ENCODE measurements around the gene XPC. TPM values are rescaled to one million over a fixed set of nuclear protein-coding genes. Genes with fewer than 3 reads are reported as not detected.
"Not testable (repeated sequence)": the region's sequence is repeated elsewhere in the genome, so short reads cannot be mapped to it uniquely, and the experiment has no call there.

The XPC gene
- total RNA-seq, 1 experiment from 2014 or later: 30.2 TPM

- in situ Hi-C loops (cut with HindIII; ENCODE audit: low pct_unique_long_range_greater_than_20kb, low sequenced_read_pairs): no loop called here
- no peak for DNase-seq (ENCODE audit: low read depth)
These were observed 60.7 kb downstream of the XPC start for GRCh38 chr3:14117468-14118399.

GRCh38 chr3:14113965-14114635, 64.3 kb downstream of the XPC start:
- DNase-seq (ENCODE audit: low read depth): no peak
- in situ Hi-C loops (cut with HindIII; ENCODE audit: low pct_unique_long_range_greater_than_20kb, low sequenced_read_pairs): no loop called here

- in situ Hi-C loops (cut with HindIII; ENCODE audit: low pct_unique_long_range_greater_than_20kb, low sequenced_read_pairs): no loop called here
- DNase-seq (ENCODE audit: low read depth): no peak
These were observed 67.7 kb downstream of the XPC start for GRCh38 chr3:14110699-14111098.

- DNase-seq (ENCODE audit: low read depth); in situ Hi-C loops (cut with HindIII; ENCODE audit: low pct_unique_long_range_greater_than_20kb, low sequenced_read_pairs): not testable (repeated sequence)
These were observed 68.6 kb downstream of the XPC start for GRCh38 chr3:14109821-14110220.

GRCh38 chr3:14097616-14098391, 80.6 kb downstream of the XPC start:
- in situ Hi-C loops (cut with HindIII; ENCODE audit: low pct_unique_long_range_greater_than_20kb, low sequenced_read_pairs): no loop called here
- DNase-seq (ENCODE audit: low read depth): no peak

GRCh38 chr3:14096742-14097141, 81.7 kb downstream of the XPC start:
- DNase-seq (ENCODE audit: low read depth): no peak
- in situ Hi-C loops (cut with HindIII; ENCODE audit: low pct_unique_long_range_greater_than_20kb, low sequenced_read_pairs): no loop called here

Other genes with a start within 250 kb of the XPC start
- 15.6 and 16.7 TPM in 2 replicates for gene CHCHD4, start 53.7 kb downstream of the XPC start, total RNA-seq (2014; rRNA removed; shearing (Covaris generic); ENCODE audit: low replicate concordance)
- gene TMEM43, start 53.5 kb downstream of the XPC start, total RNA-seq (2014; rRNA removed; shearing (Covaris generic); ENCODE audit: low replicate concordance): 67.2 and 73.4 TPM in 2 replicates
- gene LSM3, start 216 bp upstream of the XPC start, total RNA-seq (2014; rRNA removed; shearing (Covaris generic); ENCODE audit: low replicate concordance): 23.5 and 25.5 TPM in 2 replicates
- 62.5 and 65.5 TPM in 2 replicates for gene SLC6A6, start 224.0 kb upstream of the XPC start, total RNA-seq (2014; rRNA removed; shearing (Covaris generic); ENCODE audit: low replicate concordance)

Data from Caki2 (cell line).